Suprapubic skin (tissue), 4 donors: Measurements from ENCODE around the gene INSYN2B. TPM values are rescaled to one million over a fixed set of nuclear protein-coding genes. Genes with fewer than 3 reads are reported as not detected.
A peak's percentile ranks its signal among the peaks of the same experiment; 100 is the strongest.

Experiments used
- DNase-seq, 2 donors: peaks; one replicate each; pipeline ENCODE4 v3.0.0-alpha.2; 2019; ENCODE audit warnings: low spot score in 2 of 2
- H3K27ac ChIP-seq: fragments of 200-600 bp; sonication (generic); one replicate; pipeline ENCODE4 v1.5.1; 2019
- H3K27me3 ChIP-seq: fragments of 200-600 bp; sonication (generic); one replicate; pipeline ENCODE4 v1.5.1; 2019
- H3K36me3 ChIP-seq: fragments of 200-600 bp; sonication (generic); one replicate; pipeline ENCODE4 v1.5.1; 2019
- H3K4me1 ChIP-seq: fragments of 200-600 bp; sonication (generic); one replicate; pipeline ENCODE4 v1.5.1; 2019
- H3K4me3 ChIP-seq: fragments of 200-600 bp; sonication (generic); one replicate; pipeline ENCODE4 v1.5.1; 2019; ENCODE audit warnings: mild to moderate bottlenecking
- H3K9me3 ChIP-seq: fragments of 200-600 bp; sonication (generic); one replicate; pipeline ENCODE4 v1.5.1; 2019
- CTCF ChIP-seq, 2 donors: fragments of 200-600 bp in 1 of 2; fragments of 450-650 bp in 1 of 2; sonication (generic) in 1 of 2; IDR thresholded peaks; one replicate each; pipeline ENCODE4 v1.5.1; 2016 to 2019; ENCODE audit warnings: antibody characterized with exemption in 2 of 2, mild to moderate bottlenecking in 1 of 2, moderate library complexity in 1 of 2
- EP300 ChIP-seq: sonication (generic); formaldehyde crosslinking; IDR thresholded peaks from one replicate; pipeline ENCODE4 v1.6.1; 2017; ENCODE audit warnings: antibody characterized with exemption
- POLR2A ChIP-seq, 2 donors: fragments of 450-650 bp; IDR thresholded peaks; one replicate each; pipeline ENCODE4 v1.6.1; 2017; ENCODE audit warnings: antibody characterized with exemption in 2 of 2, mild to moderate bottlenecking in 2 of 2, moderate library complexity in 2 of 2
- POLR2AphosphoS5 ChIP-seq, 3 donors: sonication (generic); formaldehyde crosslinking; IDR thresholded peaks; one replicate each; pipeline ENCODE4 v1.6.1; 2017; ENCODE audit warnings: antibody characterized with exemption in 3 of 3
- WGBS: methylation state at CpG from one replicate; pipeline ENCODE4 v1.1.5; 2018; 5-methylcytosine and 5-hydroxymethylcytosine counted together
- total RNA-seq, 4 donors: library from RNA; depleted of rRNA; stranded (reverse); fragments of >200 nt; gene quantifications; one replicate each; pipeline ENCODE4 v1.1.0, GENCODE V29; 2016

Gene INSYN2B
- total RNA-seq, result under 1 TPM; 0.47 to 0.68 (median 0.55) TPM

GRCh38 chr5:169980418-169981053, at the start of gene INSYN2B:
TSS of gene INSYN2B (minus strand) at chr5:169980495. CDS start at chr5:169883898, 96,597 bp downstream.
- 14% methylated on average over 11 of the region's 11 CpGs for WGBS

GRCh38 chr5:170028124-170028523, 47.8 kb upstream of the INSYN2B start:
- no peak for DNase-seq
- Histone ChIP-seq H3K9me3 (no peaks in the 10 kb centered on the region), H3K27me3 (no peaks in the 10 kb centered on the region), H3K4me1 (no peaks in the 10 kb centered on the region), H3K27ac (no peak overlapping the region), H3K4me3 (no peak overlapping the region), H3K36me3 (no peaks in the 10 kb centered on the region)
- TF ChIP-seq EP300 (no peak), CTCF (IDR thresholded peaks at IDR 0.05) (no peak), POLR2AphosphoS5 (IDR thresholded peaks at IDR 0.05) (no peak), POLR2A (IDR thresholded peaks at IDR 0.05) (no peak)
- WGBS, result 44% methylated on average over 2 of the region's 2 CpGs

More at GRCh38 chr5:169980418-169981053, at the start of gene INSYN2B:
- peaks cover 5% of the 10 kb centered on the region for H3K27me3 ChIP-seq
- no peaks in the 10 kb centered on the region for H3K36me3 ChIP-seq
- peak within 1 kb of the TSS; percentile 20 for H3K4me3 ChIP-seq
- no peaks in the 10 kb centered on the region for H3K9me3 ChIP-seq
- DNase-seq, result peak; percentile 75 to 81
- TF ChIP-seq POLR2AphosphoS5 (IDR thresholded peaks at IDR 0.05) (no peak), POLR2A (IDR thresholded peaks at IDR 0.05) (no peak), EP300 (no peak), CTCF (IDR thresholded peaks at IDR 0.05) (peak in 1 of 2 donors; percentile 57)
- peaks cover 10% of the 10 kb centered on the region for H3K4me1 ChIP-seq
- no peak within 1 kb of the TSS for H3K27ac ChIP-seq

GRCh38 chr5:170025853-170026252, 45.6 kb upstream of the INSYN2B start:
- H3K9me3 ChIP-seq, result no peaks in the 10 kb centered on the region
- WGBS, result 73% methylated on average over 8 of the region's 8 CpGs
- no peaks in the 10 kb centered on the region for H3K36me3 ChIP-seq

GRCh38 chr5:170021506-170021905, 41.2 kb upstream of the INSYN2B start:
- Histone ChIP-seq H3K27ac (no peak overlapping the region), H3K4me3 (no peak overlapping the region), H3K4me1 (no peaks in the 10 kb centered on the region), H3K36me3 (no peaks in the 10 kb centered on the region), H3K9me3 (no peaks in the 10 kb centered on the region), H3K27me3 (peaks cover 7% of the 10 kb centered on the region)
- TF ChIP-seq CTCF (IDR thresholded peaks at IDR 0.05) (no peak), EP300 (no peak), POLR2AphosphoS5 (IDR thresholded peaks at IDR 0.05) (no peak), POLR2A (IDR thresholded peaks at IDR 0.05) (no peak)
- WGBS, result 64% methylated on average over 8 of the region's 8 CpGs
- DNase-seq, result no peak

More at GRCh38 chr5:170025853-170026252, 45.6 kb upstream of the INSYN2B start:
- no peak overlapping the region for H3K27ac ChIP-seq
- DNase-seq, result no peak
- peaks cover 4% of the 10 kb centered on the region for H3K27me3 ChIP-seq
- H3K4me3 ChIP-seq, result no peak overlapping the region
- no peak for TF ChIP-seq CTCF (IDR thresholded peaks at IDR 0.05)
- no peaks in the 10 kb centered on the region for H3K4me1 ChIP-seq

GRCh38 chr5:170020423-170020822, 40.1 kb upstream of the INSYN2B start:
- Histone ChIP-seq H3K4me1 (no peaks in the 10 kb centered on the region), H3K4me3 (no peak overlapping the region), H3K36me3 (no peaks in the 10 kb centered on the region), H3K9me3 (no peaks in the 10 kb centered on the region), H3K27me3 (peaks cover 7% of the 10 kb centered on the region), H3K27ac (no peak overlapping the region)
- no peak for DNase-seq
- no peak for TF ChIP-seq POLR2AphosphoS5 (IDR thresholded peaks at IDR 0.05)
- TF ChIP-seq EP300, result no peak
- no peak for TF ChIP-seq CTCF (IDR thresholded peaks at IDR 0.05)
- WGBS, result 76% methylated on average over 3 of the region's 3 CpGs
